H9 (cell line): ENCODE results near the gene HERPUD2. TPM values are rescaled to one million over a fixed set of nuclear protein-coding genes. Genes with fewer than 3 reads are reported as not detected.
A peak's percentile ranks its signal among the peaks of the same experiment; 100 is the strongest.

ENCODE experiments used
- DNase-seq: peaks from one replicate; pipeline ENCODE4 v3.0.0-alpha.2; 2017
- H2AFZ ChIP-seq: one replicate; pipeline ENCODE4 v1.6.1; 2013; ENCODE audit warnings: mild to moderate bottlenecking, low read length, control low read depth, moderate library complexity
- H2AK5ac ChIP-seq: 2 replicates; pipeline ENCODE4 v1.6.1; 2013; ENCODE audit warnings: low read length, control low read depth, mixed read lengths; ENCODE audit not compliant: insufficient read length
- H2BK120ac ChIP-seq: one replicate; pipeline ENCODE4 v1.6.1; 2013; ENCODE audit warnings: low read depth, mild to moderate bottlenecking, low read length, control low read depth, inconsistent platforms; ENCODE audit not compliant: poor library complexity, severe bottlenecking
- H2BK12ac ChIP-seq: 2 replicates; pipeline ENCODE4 v1.6.1; 2013; ENCODE audit warnings: low read length, control low read depth, mixed read lengths, low read depth; ENCODE audit not compliant: insufficient read length
- H2BK15ac ChIP-seq: 2 replicates; pipeline ENCODE4 v1.6.1; 2013; ENCODE audit warnings: low read depth, low read length, control low read depth
- H2BK20ac ChIP-seq: one replicate; pipeline ENCODE4 v1.6.1; 2013; ENCODE audit warnings: low read depth, mild to moderate bottlenecking, low read length, control low read depth, inconsistent platforms; ENCODE audit not compliant: poor library complexity, severe bottlenecking
- H2BK5ac ChIP-seq: 2 replicates; pipeline ENCODE4 v1.6.1; 2013; ENCODE audit warnings: low read length, control low read depth, mixed read lengths; ENCODE audit not compliant: insufficient read length
- H3K14ac ChIP-seq: 2 replicates; pipeline ENCODE4 v1.6.1; 2013; ENCODE audit warnings: low read length, control low read depth; ENCODE audit not compliant: insufficient read depth
- H3K18ac ChIP-seq: 2 replicates; pipeline ENCODE4 v1.6.1; 2013; ENCODE audit warnings: low read depth, mild to moderate bottlenecking, mixed read lengths, low read length, control low read depth; ENCODE audit not compliant: insufficient read length
- H3K23ac ChIP-seq: 2 replicates; pipeline ENCODE4 v1.6.1; 2013; ENCODE audit warnings: low read length, control low read depth, mixed read lengths, low read depth; ENCODE audit not compliant: insufficient read length
- H3K23me2 ChIP-seq: 2 replicates; pipeline ENCODE4 v1.6.1; 2013; ENCODE audit warnings: low read depth, mild to moderate bottlenecking, mixed read lengths, low read length, control low read depth; ENCODE audit not compliant: insufficient read length, poor library complexity, severe bottlenecking
- H3K27ac ChIP-seq: 2 replicates; pipeline ENCODE4 v1.5.1; 2013; ENCODE audit warnings: low read length, control low read depth, mixed read lengths, low read depth; ENCODE audit not compliant: insufficient read length
- H3K27me3 ChIP-seq: 2 replicates; pipeline ENCODE4 v1.6.1; 2013; ENCODE audit warnings: low read length, control low read depth, inconsistent platforms; ENCODE audit not compliant: insufficient read depth
- H3K4ac ChIP-seq: 2 replicates; pipeline ENCODE4 v1.6.1; 2013; ENCODE audit warnings: low read depth, mild to moderate bottlenecking, control low read depth, inconsistent platforms, low read length, moderate library complexity
- H3K4me1 ChIP-seq: 2 replicates; pipeline ENCODE4 v1.6.1; 2013; ENCODE audit warnings: low read length, control low read depth, inconsistent platforms; ENCODE audit not compliant: insufficient read depth
- H3K4me2 ChIP-seq: 2 replicates; pipeline ENCODE4 v1.6.1; 2013; ENCODE audit warnings: low read length, control low read depth, mixed read lengths; ENCODE audit not compliant: insufficient read length, insufficient read depth
- H3K56ac ChIP-seq: 2 replicates; pipeline ENCODE4 v1.6.1; 2013; ENCODE audit warnings: low read depth, mild to moderate bottlenecking, mixed read lengths, low read length, control low read depth; ENCODE audit not compliant: insufficient read length
- H3K79me1 ChIP-seq: 2 replicates; pipeline ENCODE4 v1.6.1; 2013; ENCODE audit warnings: low read depth, mild to moderate bottlenecking, moderate library complexity, low read length, control low read depth, inconsistent platforms; ENCODE audit not compliant: insufficient read depth, poor library complexity, severe bottlenecking
- H3K79me2 ChIP-seq: 2 replicates; pipeline ENCODE4 v1.6.1; 2013; ENCODE audit warnings: low read length, control low read depth, inconsistent platforms; ENCODE audit not compliant: insufficient read depth
- H3K9ac ChIP-seq: 2 replicates; pipeline ENCODE4 v1.6.1; 2013; ENCODE audit warnings: low read length, control low read depth, mixed read lengths; ENCODE audit not compliant: insufficient read length; ENCODE audit errors: extremely low read depth
- H3K9me3 ChIP-seq: one replicate; pipeline ENCODE4 v1.6.1; 2013; ENCODE audit warnings: low read depth, low read length, inconsistent platforms; ENCODE audit not compliant: control insufficient read depth
- H3T11ph ChIP-seq: one replicate; pipeline ENCODE4 v1.6.1; 2013; ENCODE audit warnings: mild to moderate bottlenecking, low read length, control low read depth, inconsistent platforms
- H4K20me1 ChIP-seq: one replicate; pipeline ENCODE4 v1.6.1; 2013; ENCODE audit not compliant: control insufficient read depth, insufficient read length, insufficient read depth
- H4K5ac ChIP-seq: 2 replicates; pipeline ENCODE4 v1.6.1; 2013; ENCODE audit warnings: low read depth, mild to moderate bottlenecking, mixed read lengths, low read length, control low read depth; ENCODE audit not compliant: insufficient read length
- H4K8ac ChIP-seq: replicated peaks from 2 replicates; pipeline ENCODE4 v1.6.1; 2013; ENCODE audit warnings: low read length, control low read depth, mixed read lengths, low read depth; ENCODE audit not compliant: insufficient read length
- H4K91ac ChIP-seq: 2 replicates; pipeline ENCODE4 v1.6.1; 2013; ENCODE audit warnings: low read depth, mild to moderate bottlenecking, moderate library complexity, mixed read lengths, low read length, control low read depth; ENCODE audit not compliant: insufficient read length
- H3K27ac Mint-ChIP-seq, 3 experiments: 2 replicates in 2 of 3; 3 replicates in 1 of 3; pipeline ENCODE4 v1.8.0; 2020 to 2021; ENCODE audit warnings: mixed read lengths in 3 of 3, mild to moderate bottlenecking in 1 of 3, moderate library complexity in 1 of 3
- H3K27me3 Mint-ChIP-seq: 2 replicates; pipeline ENCODE4 v1.8.0; 2021; ENCODE audit warnings: low read depth, mild to moderate bottlenecking, moderate library complexity, mixed read lengths
- H3K36me3 Mint-ChIP-seq, 3 experiments: 2 replicates in 2 of 3; 3 replicates in 1 of 3; pipeline ENCODE4 v1.8.0; 2020 to 2021; ENCODE audit warnings: low read depth in 3 of 3, mixed read lengths in 3 of 3; ENCODE audit not compliant: insufficient read depth in 1 of 3
- H3K4me1 Mint-ChIP-seq, 2 experiments: 2 replicates each; pipeline ENCODE4 v1.8.0; 2020; ENCODE audit warnings: mixed read lengths in 2 of 2
- H3K4me3 Mint-ChIP-seq, 2 experiments: 2 replicates in 1 of 2; 3 replicates in 1 of 2; pipeline ENCODE4 v1.8.0; 2020 to 2021; ENCODE audit warnings: mild to moderate bottlenecking in 2 of 2, mixed read lengths in 2 of 2, moderate library complexity in 1 of 2
- H3K9me3 Mint-ChIP-seq, 2 experiments: 2 replicates in 1 of 2; 3 replicates in 1 of 2; pipeline ENCODE4 v1.8.0; 2020; ENCODE audit warnings: mild to moderate bottlenecking in 2 of 2, mixed read lengths in 2 of 2, moderate library complexity in 1 of 2
- CTCF ChIP-seq: fragments of 200-600 bp; sonication (generic); conservative IDR thresholded peaks from 3 replicates; pipeline ENCODE4 v1.8.0; 2021; ENCODE audit warnings: antibody characterized with exemption, mild to moderate bottlenecking
- WGBS: extraction: QIAGEN DNeasy Blood & Tissue Kit; methylation state at CpG from one replicate; pipeline ENCODE4 v1.1.7; 2013; ENCODE audit warnings: missing lambda C conversion rate, low lambda C conversion rate, mixed read lengths; ENCODE audit not compliant: insufficient read length; ENCODE audit errors: extremely low coverage; 5-methylcytosine and 5-hydroxymethylcytosine counted together
- total RNA-seq: library from RNA; stranded (reverse); gene quantifications from 2 replicates; pipeline ENCODE4 v1.2.1, GENCODE V29; 2021

The HERPUD2 gene
- total RNA-seq, 1 experiment from 2014 or later, result 17.0 TPM

- H4K8ac ChIP-seq, result no peak overlapping the region
- no peak overlapping the region for H3T11ph ChIP-seq
- no peak overlapping the region for H3K4ac ChIP-seq
- H3K18ac ChIP-seq, result peak overlapping the region; percentile 59
- peak overlapping the region in 2 of 3 experiments; percentile 94; a peak in 5 of 7 replicates for H3K27ac Mint-ChIP-seq
- H2AK5ac ChIP-seq, result no peak overlapping the region
- no peak overlapping the region for H2BK5ac ChIP-seq
- peaks cover 4% of the 10 kb centered on the region; the same call in 1 of the 2 replicates for H3K4me1 ChIP-seq
- H2BK20ac ChIP-seq, result no peak overlapping the region
- H3K56ac ChIP-seq, result no peak overlapping the region
- H3K4me3 Mint-ChIP-seq, result peak overlapping the region; percentile 91 to 96
- no peak overlapping the region for H3K27ac ChIP-seq
- WGBS, result no CpG with 5 or more reads among the region's 41 CpGs
- H2AFZ ChIP-seq, result no peak overlapping the region
- no peaks in the 10 kb centered on the region; the same call in 1 of the 2 replicates for H3K27me3 Mint-ChIP-seq
- H3K9ac ChIP-seq, result peak overlapping the region; percentile 60
- no peaks in the 10 kb centered on the region for H3K79me1 ChIP-seq
- no peak for DNase-seq
- peaks cover 0 to 11% of the 10 kb centered on the region in 2 experiments; a peak in 3 of 5 replicates for H3K9me3 Mint-ChIP-seq
- peaks cover 14% of the 10 kb centered on the region for H3K23me2 ChIP-seq
- no peak overlapping the region for H2BK15ac ChIP-seq
- H4K20me1 ChIP-seq, result no peaks in the 10 kb centered on the region
- peak overlapping the region; percentile 95 for H3K4me2 ChIP-seq
- H2BK12ac ChIP-seq, result no peak overlapping the region
- peak overlapping the region; percentile 51 for H3K14ac ChIP-seq
- no peak overlapping the region for H3K23ac ChIP-seq
- no peak overlapping the region for H4K91ac ChIP-seq
- H3K9me3 ChIP-seq, result no peaks in the 10 kb centered on the region
- H3K27me3 ChIP-seq, result no peaks in the 10 kb centered on the region
- TF ChIP-seq CTCF, result no peak
- peaks cover 12 to 33% (median 12%) of the 10 kb centered on the region in 3 experiments for H3K36me3 Mint-ChIP-seq
- no peaks in the 10 kb centered on the region; the same call in 1 of the 2 replicates for H3K79me2 ChIP-seq
- H3K4me1 Mint-ChIP-seq, result peaks cover 42 to 52% of the 10 kb centered on the region in 2 experiments
- no peak overlapping the region for H2BK120ac ChIP-seq
- no peak overlapping the region for H4K5ac ChIP-seq
Measured at GRCh38 chr7:35694161-35694783, 663 bp downstream of the HERPUD2 start.
